Activated T-cell treated with anti-CD3 and anti-CD28 coated beads, Interleukin-2, amount 50 U/mL, for 24 hours (primary cell): ENCODE data around the gene IFI27L1.

ENCODE experiments used
- DNase-seq: peaks from one replicate; pipeline ENCODE4 v3.0.0-alpha.2; 2020
- H3K27ac Mint-ChIP-seq: 2 replicates; pipeline ENCODE4 v1.8.0; 2020; ENCODE audit warnings: mild to moderate bottlenecking, mixed read lengths
- H3K27me3 Mint-ChIP-seq: 2 replicates; pipeline ENCODE4 v1.8.0; 2020; ENCODE audit warnings: mixed read lengths
- H3K36me3 Mint-ChIP-seq: 2 replicates; pipeline ENCODE4 v1.8.0; 2020; ENCODE audit warnings: low read depth, mixed read lengths
- H3K4me1 Mint-ChIP-seq: 2 replicates; pipeline ENCODE4 v1.8.0; 2020; ENCODE audit warnings: low read depth, mixed read lengths
- H3K4me3 Mint-ChIP-seq: 2 replicates; pipeline ENCODE4 v1.8.0; 2020; ENCODE audit warnings: mild to moderate bottlenecking, moderate library complexity, mixed read lengths
- H3K9me3 Mint-ChIP-seq: 2 replicates; pipeline ENCODE4 v1.8.0; 2020; ENCODE audit warnings: mixed read lengths

The IFI27L1 gene

GRCh38 chr14:94123296-94123695 is 42.2 kb downstream of the IFI27L1 start:
- no peak overlapping the region for H3K4me3 Mint-ChIP-seq

GRCh38 chr14:94123868-94124267 is 42.8 kb downstream of the IFI27L1 start:
- DNase-seq = no peak
- H3K4me1 Mint-ChIP-seq = peaks cover 6% of the 10 kb centered on the region
- H3K9me3 Mint-ChIP-seq = peaks cover 10% of the 10 kb centered on the region
- peaks cover 8% of the 10 kb centered on the region for H3K27me3 Mint-ChIP-seq
- no peak overlapping the region for H3K4me3 Mint-ChIP-seq
- no peak overlapping the region for H3K27ac Mint-ChIP-seq
- H3K36me3 Mint-ChIP-seq = no peaks in the 10 kb centered on the region

More at GRCh38 chr14:94123296-94123695, 42.2 kb downstream of the IFI27L1 start:
- no peak overlapping the region for H3K27ac Mint-ChIP-seq
- no peaks in the 10 kb centered on the region for H3K4me1 Mint-ChIP-seq
- peaks cover 10% of the 10 kb centered on the region for H3K9me3 Mint-ChIP-seq
- H3K36me3 Mint-ChIP-seq = no peaks in the 10 kb centered on the region
- DNase-seq = peak; percentile 20
- H3K27me3 Mint-ChIP-seq = peaks cover 8% of the 10 kb centered on the region

- peak; percentile 11 for DNase-seq
- H3K4me1 Mint-ChIP-seq = peaks cover 9% of the 10 kb centered on the region
- H3K27ac Mint-ChIP-seq = no peak overlapping the region
- peaks cover 10% of the 10 kb centered on the region for H3K9me3 Mint-ChIP-seq
- H3K4me3 Mint-ChIP-seq = no peak overlapping the region
- peaks cover 8% of the 10 kb centered on the region for H3K27me3 Mint-ChIP-seq
- no peaks in the 10 kb centered on the region for H3K36me3 Mint-ChIP-seq
Measured at GRCh38 chr14:94124582-94125377, 43.7 kb downstream of the IFI27L1 start.

- peaks cover 16% of the 10 kb centered on the region for H3K4me1 Mint-ChIP-seq
- peaks cover 3% of the 10 kb centered on the region for H3K9me3 Mint-ChIP-seq
- peaks cover 6% of the 10 kb centered on the region for H3K27me3 Mint-ChIP-seq
- H3K27ac Mint-ChIP-seq = no peak overlapping the region
- H3K36me3 Mint-ChIP-seq = no peaks in the 10 kb centered on the region
- H3K4me3 Mint-ChIP-seq = no peak overlapping the region
- peak; percentile 11 for DNase-seq
Measured at GRCh38 chr14:94125659-94126418, 44.7 kb downstream of the IFI27L1 start.

- H3K9me3 Mint-ChIP-seq = no peaks in the 10 kb centered on the region
- H3K4me3 Mint-ChIP-seq = no peak overlapping the region
- H3K27ac Mint-ChIP-seq = no peak overlapping the region
- peaks cover 16% of the 10 kb centered on the region for H3K4me1 Mint-ChIP-seq
- no peak for DNase-seq
- no peaks in the 10 kb centered on the region for H3K36me3 Mint-ChIP-seq
- peaks cover 3% of the 10 kb centered on the region for H3K27me3 Mint-ChIP-seq
Measured at GRCh38 chr14:94126419-94126677, 45.2 kb downstream of the IFI27L1 start.

GRCh38 chr14:94126800-94127199 is 45.7 kb downstream of the IFI27L1 start:
- no peak overlapping the region for H3K27ac Mint-ChIP-seq
- no peaks in the 10 kb centered on the region for H3K9me3 Mint-ChIP-seq
- no peaks in the 10 kb centered on the region for H3K36me3 Mint-ChIP-seq
- peak; percentile 9 for DNase-seq
- no peak overlapping the region for H3K4me3 Mint-ChIP-seq
- H3K4me1 Mint-ChIP-seq = peaks cover 16% of the 10 kb centered on the region
- peaks cover 3% of the 10 kb centered on the region for H3K27me3 Mint-ChIP-seq

GRCh38 chr14:94127330-94127729 is 46.2 kb downstream of the IFI27L1 start:
- DNase-seq = peak; percentile 6
- H3K4me1 Mint-ChIP-seq = peaks cover 19% of the 10 kb centered on the region
- no peaks in the 10 kb centered on the region for H3K9me3 Mint-ChIP-seq
- H3K36me3 Mint-ChIP-seq = no peaks in the 10 kb centered on the region
- H3K4me3 Mint-ChIP-seq = no peak overlapping the region
- peaks cover 3% of the 10 kb centered on the region for H3K27me3 Mint-ChIP-seq
- H3K27ac Mint-ChIP-seq = no peak overlapping the region

- H3K27me3 Mint-ChIP-seq = peaks cover 3% of the 10 kb centered on the region
- H3K27ac Mint-ChIP-seq = peak overlapping the region; percentile 68
- H3K4me3 Mint-ChIP-seq = peak overlapping the region; percentile 79
- peak; percentile 20 for DNase-seq
- H3K9me3 Mint-ChIP-seq = no peaks in the 10 kb centered on the region
- H3K4me1 Mint-ChIP-seq = peaks cover 19% of the 10 kb centered on the region
- H3K36me3 Mint-ChIP-seq = no peaks in the 10 kb centered on the region
Measured at GRCh38 chr14:94128216-94128839, 47.2 kb downstream of the IFI27L1 start.

DNA sequence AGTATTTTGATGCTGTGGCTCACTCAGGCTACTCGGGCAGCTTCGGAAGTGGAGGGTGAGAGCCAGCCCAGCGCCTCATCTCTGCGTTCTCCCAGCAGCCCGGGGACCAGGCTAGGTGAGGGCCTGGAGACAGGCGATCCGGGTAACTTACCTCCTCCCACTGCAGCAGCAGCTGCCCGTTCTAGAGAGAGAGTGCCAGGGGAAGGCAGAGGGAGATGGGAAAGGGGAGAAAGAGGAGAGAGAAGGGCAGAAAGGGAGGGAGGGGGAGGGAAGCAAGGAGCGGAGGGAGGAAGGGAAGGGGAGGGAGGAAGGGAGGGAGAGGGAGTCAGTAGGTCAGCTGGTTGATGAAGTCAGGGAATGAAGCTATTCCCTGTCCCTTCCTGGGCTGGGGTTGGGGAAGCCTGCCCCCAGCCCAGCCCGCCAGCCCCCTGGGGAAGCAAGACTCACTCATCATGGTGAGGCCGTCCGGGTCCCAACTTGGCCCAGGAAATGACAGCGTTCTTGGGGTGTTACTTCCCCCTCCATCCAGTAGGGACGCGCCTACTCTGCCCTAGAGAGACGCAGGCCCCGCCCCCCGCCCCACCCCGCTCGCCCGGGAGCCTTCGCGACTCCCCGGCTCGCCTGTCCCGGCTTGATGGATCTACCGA is 48.1 kb downstream of the IFI27L1 start, which contains the start of gene IFI27L2:
TSS of gene IFI27L2 (minus strand) at position 494 of the 647 bp plus-strand sequence. CDS start at position 454, 40 bp downstream.
- peaks cover 3% of the 10 kb centered on the region for H3K27me3 Mint-ChIP-seq
- H3K4me3 Mint-ChIP-seq = peak within 1 kb of the TSS; percentile 79
- peak; percentile 72 for DNase-seq
- H3K9me3 Mint-ChIP-seq = no peaks in the 10 kb centered on the region
- peak within 1 kb of the TSS; percentile 68 for H3K27ac Mint-ChIP-seq
- peaks cover 19% of the 10 kb centered on the region for H3K4me1 Mint-ChIP-seq
- no peaks in the 10 kb centered on the region for H3K36me3 Mint-ChIP-seq

DNA sequence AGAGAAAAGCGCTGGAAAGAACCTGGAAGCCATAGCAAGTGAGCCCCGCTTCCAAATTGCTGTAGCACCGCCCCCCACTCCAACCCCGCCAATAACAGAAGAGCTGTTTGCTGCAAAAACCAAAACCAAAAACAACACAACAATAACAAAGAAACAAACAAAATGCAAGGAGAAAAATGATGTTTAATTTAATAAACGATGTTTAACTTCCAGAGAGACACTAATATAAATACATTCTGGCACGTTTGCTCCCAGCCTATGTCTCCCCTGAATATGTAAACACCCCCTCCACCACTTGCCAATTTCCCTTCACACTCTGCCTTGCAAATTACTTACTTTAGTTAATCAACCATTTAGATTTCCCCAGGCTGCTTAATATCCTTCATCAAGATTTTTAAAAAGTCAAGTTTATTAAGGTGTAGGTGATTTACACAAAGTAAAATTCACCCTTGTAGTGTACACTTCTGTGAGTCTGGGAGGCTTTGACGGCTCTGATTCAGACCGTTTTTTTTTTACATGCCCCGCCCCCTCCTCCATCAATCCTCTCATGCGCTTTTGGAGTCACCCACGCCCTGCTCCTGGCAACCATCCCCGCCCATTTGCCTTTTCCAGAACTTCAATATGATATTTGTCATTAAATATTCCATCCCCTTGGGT is 48.8 kb downstream of the IFI27L1 start:
- H3K27ac Mint-ChIP-seq = no peak overlapping the region
- H3K4me3 Mint-ChIP-seq = peak overlapping the region; percentile 79
- H3K36me3 Mint-ChIP-seq = no peaks in the 10 kb centered on the region
- H3K4me1 Mint-ChIP-seq = peaks cover 19% of the 10 kb centered on the region
- DNase-seq = no peak
- H3K27me3 Mint-ChIP-seq = peaks cover 3% of the 10 kb centered on the region
- H3K9me3 Mint-ChIP-seq = no peaks in the 10 kb centered on the region

DNA sequence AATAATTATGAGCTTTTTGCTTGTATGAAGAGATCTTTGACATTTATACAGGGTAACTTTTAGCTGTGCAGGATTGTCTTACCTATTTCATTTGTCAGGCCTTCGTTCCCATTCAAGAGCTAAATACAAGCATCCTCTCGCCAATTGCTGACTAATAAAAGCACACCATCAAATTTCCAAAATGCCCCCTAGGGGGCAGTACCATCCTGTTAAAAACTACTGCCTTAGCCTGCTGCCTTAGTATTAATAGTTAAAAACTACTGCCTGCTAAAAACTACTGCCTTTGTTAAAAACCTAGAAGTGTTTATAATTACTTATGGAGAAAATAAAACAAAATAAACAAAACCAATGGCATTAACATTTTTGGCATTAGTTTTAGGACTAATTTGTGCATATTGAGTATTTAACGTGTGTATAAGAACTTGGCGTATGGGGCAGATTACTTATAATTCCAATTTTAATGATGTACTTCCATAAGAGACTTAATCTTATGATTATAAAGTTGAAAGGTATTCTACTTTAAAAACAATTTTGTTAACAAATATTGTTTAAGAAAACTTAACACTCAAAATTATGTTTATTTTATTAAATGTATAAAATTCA is 51.3 kb downstream of the IFI27L1 start:
- Mint-ChIP-seq H3K4me1 (peaks cover 24% of the 10 kb centered on the region), H3K27ac (no peak overlapping the region), H3K4me3 (no peak overlapping the region), H3K9me3 (peaks cover 5% of the 10 kb centered on the region), H3K36me3 (no peaks in the 10 kb centered on the region), H3K27me3 (peaks cover 13% of the 10 kb centered on the region)
- DNase-seq = no peak

- H3K4me3 Mint-ChIP-seq = no peak overlapping the region
- no peaks in the 10 kb centered on the region for H3K36me3 Mint-ChIP-seq
- peaks cover 8% of the 10 kb centered on the region for H3K4me1 Mint-ChIP-seq
- no peak for DNase-seq
- H3K27me3 Mint-ChIP-seq = peaks cover 11% of the 10 kb centered on the region
- H3K9me3 Mint-ChIP-seq = peaks cover 5% of the 10 kb centered on the region
- no peak overlapping the region for H3K27ac Mint-ChIP-seq
Measured at GRCh38 chr14:94135476-94135875, 54.4 kb downstream of the IFI27L1 start.

GRCh38 chr14:94136575-94137331 is 55.6 kb downstream of the IFI27L1 start:
- Mint-ChIP-seq H3K36me3 (no peaks in the 10 kb centered on the region), H3K4me3 (no peak overlapping the region), H3K27ac (no peak overlapping the region), H3K27me3 (peaks cover 11% of the 10 kb centered on the region), H3K4me1 (peaks cover 8% of the 10 kb centered on the region), H3K9me3 (peaks cover 5% of the 10 kb centered on the region)
- DNase-seq = peak; percentile 92
